ENCODE data around the gene KNCN. TPM values are rescaled to one million over a fixed set of nuclear protein-coding genes. Genes with fewer than 3 reads are reported as not detected.

Gene KNCN
- total RNA-seq, 4 donors from 2014 or later = not detected

DNA sequence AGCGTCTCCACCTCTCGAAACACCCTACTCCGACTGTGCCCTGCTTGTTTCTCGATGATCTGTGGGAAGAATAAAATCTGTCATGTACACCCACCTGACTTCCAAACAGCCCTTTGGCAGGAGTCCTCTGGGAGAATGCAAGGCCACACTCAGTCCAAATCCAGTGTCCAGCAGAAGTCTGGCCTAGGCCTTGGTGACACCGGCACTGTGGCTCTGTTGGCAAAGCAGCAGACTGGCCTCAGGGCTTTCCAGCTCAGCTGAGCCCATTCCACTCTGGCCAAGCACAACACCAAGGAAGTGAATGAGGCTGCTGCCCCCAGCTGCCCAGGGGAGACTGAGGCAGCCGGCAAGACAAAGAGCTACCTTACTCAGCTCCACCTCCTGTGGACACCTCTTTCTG, 25.1 kb upstream of the KNCN start:
- Histone ChIP-seq H3K36me3 (peaks cover 0 to 89% (median 7%) of the 10 kb centered on the region in 3 donors), H3K4me3 (no peak overlapping the region), H3K27ac (no peak overlapping the region), H3K27me3 (no peaks in the 10 kb centered on the region), H3K4me1 (peaks cover 0 to 17% (median 0%) of the 10 kb centered on the region in 4 donors), H3K9me3 (no peaks in the 10 kb centered on the region)
- TF ChIP-seq EP300 (IDR thresholded peaks at IDR 0.05) (no peak), CTCF (IDR thresholded peaks at IDR 0.05) (no peak), POLR2A (IDR thresholded peaks at IDR 0.05) (no peak)
- no peak for DNase-seq (ENCODE audit: low spot score in 2 of 2)
- WGBS, 2 donors = 75 to 83% methylated on average over 5 to 6 of the region's 6 CpGs

GRCh38 chr1:46575778-46576177, 24.3 kb upstream of the KNCN start:
- TF ChIP-seq EP300 (IDR thresholded peaks at IDR 0.05) (no peak), CTCF (IDR thresholded peaks at IDR 0.05) (no peak), POLR2A (IDR thresholded peaks at IDR 0.05) (no peak)
- Histone ChIP-seq H3K4me3 (no peak overlapping the region), H3K9me3 (no peaks in the 10 kb centered on the region), H3K36me3 (peaks cover 0 to 88% (median 7%) of the 10 kb centered on the region in 3 donors), H3K4me1 (peaks cover 0 to 17% (median 0%) of the 10 kb centered on the region in 4 donors), H3K27me3 (no peaks in the 10 kb centered on the region), H3K27ac (no peak overlapping the region)
- no peak for DNase-seq (ENCODE audit: low spot score in 2 of 2)
- 64 to 69% methylated on average over 3 of the region's 3 CpGs for WGBS, 2 donors

DNA sequence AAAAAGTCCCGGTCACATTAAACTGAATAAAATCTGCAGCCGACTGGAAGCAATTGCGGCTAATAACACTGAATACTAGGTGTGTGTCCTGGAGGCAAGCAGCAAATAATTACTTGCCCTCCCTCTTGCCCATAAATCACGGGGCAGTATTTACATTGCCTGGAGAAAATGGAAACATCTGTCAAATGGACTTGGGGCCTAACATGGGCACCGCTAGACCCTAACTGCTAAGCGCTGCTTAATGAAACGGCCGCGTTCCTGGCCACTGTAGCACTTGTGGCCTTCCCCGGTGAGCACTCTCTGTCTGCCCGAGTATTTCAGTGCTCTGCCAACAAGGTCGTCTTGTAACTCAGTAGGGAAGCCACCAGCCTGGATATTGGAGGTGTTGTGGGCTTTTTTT, 23.9 kb upstream of the KNCN start:
- no peak for DNase-seq (ENCODE audit: low spot score in 2 of 2)
- no peak for TF ChIP-seq POLR2A (IDR thresholded peaks at IDR 0.05)
- TF ChIP-seq CTCF (IDR thresholded peaks at IDR 0.05) = no peak
- no peak for TF ChIP-seq EP300 (IDR thresholded peaks at IDR 0.05)
- peaks cover 0 to 88% (median 7%) of the 10 kb centered on the region in 3 donors for H3K36me3 ChIP-seq
- WGBS, 2 donors = 65 to 74% methylated on average over 12 of the region's 12 CpGs
- H3K27me3 ChIP-seq = no peaks in the 10 kb centered on the region
- H3K4me1 ChIP-seq = peaks cover 0 to 17% (median 0%) of the 10 kb centered on the region in 4 donors
- H3K9me3 ChIP-seq = no peaks in the 10 kb centered on the region
- no peak overlapping the region for H3K27ac ChIP-seq
- H3K4me3 ChIP-seq = no peak overlapping the region

- Histone ChIP-seq H3K27ac (no peak overlapping the region), H3K4me3 (no peak overlapping the region), H3K4me1 (peaks cover 0 to 17% (median 0%) of the 10 kb centered on the region in 4 donors), H3K36me3 (peaks cover 0 to 79% (median 2%) of the 10 kb centered on the region in 3 donors), H3K27me3 (no peaks in the 10 kb centered on the region), H3K9me3 (no peaks in the 10 kb centered on the region)
- 88 to 90% methylated on average over 6 of the region's 6 CpGs for WGBS, 2 donors
- TF ChIP-seq EP300 (IDR thresholded peaks at IDR 0.05) (no peak), POLR2A (IDR thresholded peaks at IDR 0.05) (no peak), CTCF (IDR thresholded peaks at IDR 0.05) (no peak)
- no peak for DNase-seq (ENCODE audit: low spot score in 2 of 2)
These were observed 20.3 kb upstream of the KNCN start for GRCh38 chr1:46571691-46572225.

- Histone ChIP-seq H3K4me1 (peaks cover 0 to 17% (median 0%) of the 10 kb centered on the region in 4 donors), H3K4me3 (no peak overlapping the region), H3K36me3 (peaks cover 0 to 79% (median 1%) of the 10 kb centered on the region in 3 donors), H3K27ac (no peak overlapping the region), H3K27me3 (no peaks in the 10 kb centered on the region), H3K9me3 (no peaks in the 10 kb centered on the region)
- no peak for DNase-seq (ENCODE audit: low spot score in 2 of 2)
- TF ChIP-seq POLR2A (IDR thresholded peaks at IDR 0.05) (no peak), CTCF (IDR thresholded peaks at IDR 0.05) (no peak), EP300 (IDR thresholded peaks at IDR 0.05) (no peak)
- 65 to 67% methylated on average over 14 of the region's 14 CpGs for WGBS, 2 donors
These were observed 18.7 kb upstream of the KNCN start for GRCh38 chr1:46569884-46570725.
